Measurements from ENCODE around the gene AGMO. TPM values are rescaled to one million over a fixed set of nuclear protein-coding genes. Genes with fewer than 3 reads are reported as not detected.

The AGMO gene
- total RNA-seq, 2 donors from 2014 or later, result 1.9 TPM; not detected in 1

DNA sequence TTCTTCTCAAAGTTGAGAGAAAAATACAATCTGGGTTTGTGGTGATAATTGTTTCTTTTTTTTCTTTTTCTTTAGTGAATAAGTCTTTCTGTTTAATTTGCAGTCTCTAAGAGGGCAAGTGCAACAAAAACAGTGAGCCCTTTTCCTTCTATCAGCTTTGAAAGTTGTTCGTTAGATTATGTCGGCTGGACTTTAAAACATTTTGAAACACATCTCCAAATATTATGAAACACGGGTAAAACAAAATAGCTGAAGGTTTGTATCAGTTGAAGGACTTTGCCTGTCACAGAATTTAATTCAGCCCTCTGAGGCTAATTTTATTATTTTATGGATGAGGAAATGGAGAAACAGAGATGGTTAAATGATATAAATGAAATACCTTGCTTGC is 85.3 kb downstream of the AGMO start:
- Mint-ChIP-seq H3K27me3 (ENCODE audit: insufficient read depth) (no peaks in the 10 kb centered on the region), H3K4me3 (no peak overlapping the region), H3K27ac (no peak overlapping the region), H3K9me3 (no peaks in the 10 kb centered on the region), H3K36me3 (ENCODE audit: low read depth) (no peaks in the 10 kb centered on the region), H3K4me1 (no peaks in the 10 kb centered on the region)
- Histone ChIP-seq H3K36me3 (ENCODE audit: control insufficient read depth, insufficient read depth, low read length) (no peaks in the 10 kb centered on the region), H3K9ac (ENCODE audit: extremely low read depth, low read length, poor library complexity, severe bottlenecking) (no peak overlapping the region), H3K9me3 (ENCODE audit: control insufficient read depth, low read length) (no peaks in the 10 kb centered on the region), H3K4me3 (ENCODE audit: low read length) (no peak overlapping the region), H3K27ac (ENCODE audit: low read depth, low read length) (no peak overlapping the region), H3K4me1 (ENCODE audit: control insufficient read depth, insufficient read depth, low read length) (no peaks in the 10 kb centered on the region), H3K27me3 (ENCODE audit: control insufficient read depth, insufficient read depth, low read length, poor library complexity, severe bottlenecking) (no peaks in the 10 kb centered on the region)
- 92% methylated on average over 3 of the region's 3 CpGs; no CpG with 5 or more reads in 1 of the 2 experiments for WGBS, 2 experiments (ENCODE audit: insufficient coverage in 1 of 2, insufficient read length in 1 of 2)
- no peak for DNase-seq
- TF ChIP-seq, protein P1, sequence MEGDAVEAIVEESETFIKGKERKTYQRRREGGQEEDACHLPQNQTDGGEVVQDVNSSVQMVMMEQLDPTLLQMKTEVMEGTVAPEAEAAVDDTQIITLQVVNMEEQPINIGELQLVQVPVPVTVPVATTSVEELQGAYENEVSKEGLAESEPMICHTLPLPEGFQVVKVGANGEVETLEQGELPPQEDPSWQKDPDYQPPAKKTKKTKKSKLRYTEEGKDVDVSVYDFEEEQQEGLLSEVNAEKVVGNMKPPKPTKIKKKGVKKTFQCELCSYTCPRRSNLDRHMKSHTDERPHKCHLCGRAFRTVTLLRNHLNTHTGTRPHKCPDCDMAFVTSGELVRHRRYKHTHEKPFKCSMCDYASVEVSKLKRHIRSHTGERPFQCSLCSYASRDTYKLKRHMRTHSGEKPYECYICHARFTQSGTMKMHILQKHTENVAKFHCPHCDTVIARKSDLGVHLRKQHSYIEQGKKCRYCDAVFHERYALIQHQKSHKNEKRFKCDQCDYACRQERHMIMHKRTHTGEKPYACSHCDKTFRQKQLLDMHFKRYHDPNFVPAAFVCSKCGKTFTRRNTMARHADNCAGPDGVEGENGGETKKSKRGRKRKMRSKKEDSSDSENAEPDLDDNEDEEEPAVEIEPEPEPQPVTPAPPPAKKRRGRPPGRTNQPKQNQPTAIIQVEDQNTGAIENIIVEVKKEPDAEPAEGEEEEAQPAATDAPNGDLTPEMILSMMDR (conservative IDR thresholded peaks at IDR 0.05), result no peak

DNA sequence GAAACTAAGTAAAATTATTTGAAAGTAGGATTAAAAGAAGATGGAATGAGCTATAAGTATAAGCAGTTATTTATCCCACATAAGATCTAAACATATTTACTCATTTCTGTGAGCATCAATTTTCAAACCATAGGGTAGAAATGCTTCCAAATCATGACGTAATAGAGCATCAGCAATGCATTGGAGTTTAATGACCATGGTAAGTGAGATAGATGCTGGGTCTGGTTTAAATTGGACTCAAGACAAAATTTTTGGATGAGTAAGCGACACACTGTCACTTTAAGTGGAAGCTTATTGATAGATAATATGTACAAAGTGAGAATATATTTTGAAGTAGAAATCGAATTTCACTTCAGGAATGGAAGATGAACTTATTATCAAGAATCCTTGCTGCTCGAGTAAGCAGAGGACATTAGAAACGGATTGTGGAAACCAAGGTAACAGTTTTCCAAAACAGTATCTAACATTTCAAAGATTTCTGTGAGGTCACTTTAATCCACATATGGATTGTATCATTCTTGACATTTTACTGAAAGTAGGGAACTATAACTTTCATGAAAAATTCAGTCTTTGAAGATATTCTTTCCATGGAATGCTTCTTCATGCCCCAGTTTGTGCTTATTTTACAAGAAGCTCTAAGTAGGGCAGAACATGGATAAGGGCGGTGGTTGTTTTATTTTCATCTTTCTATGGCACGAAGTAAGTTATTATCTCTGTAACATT is 85.8 kb downstream of the AGMO start:
- Mint-ChIP-seq H3K4me3 (no peak overlapping the region), H3K27me3 (ENCODE audit: insufficient read depth) (no peaks in the 10 kb centered on the region), H3K36me3 (ENCODE audit: low read depth) (no peaks in the 10 kb centered on the region), H3K4me1 (no peaks in the 10 kb centered on the region), H3K9me3 (no peaks in the 10 kb centered on the region), H3K27ac (no peak overlapping the region)
- Histone ChIP-seq H3K4me1 (ENCODE audit: control insufficient read depth, insufficient read depth, low read length) (no peaks in the 10 kb centered on the region), H3K27me3 (ENCODE audit: control insufficient read depth, insufficient read depth, low read length, poor library complexity, severe bottlenecking) (no peaks in the 10 kb centered on the region), H3K9me3 (ENCODE audit: control insufficient read depth, low read length) (no peaks in the 10 kb centered on the region), H3K9ac (ENCODE audit: extremely low read depth, low read length, poor library complexity, severe bottlenecking) (no peak overlapping the region), H3K27ac (ENCODE audit: low read depth, low read length) (no peak overlapping the region), H3K4me3 (ENCODE audit: low read length) (no peak overlapping the region), H3K36me3 (ENCODE audit: control insufficient read depth, insufficient read depth, low read length) (no peaks in the 10 kb centered on the region)
- TF ChIP-seq, protein P1 (conservative IDR thresholded peaks at IDR 0.05), result no peak
- 90 to 93% methylated on average over 5 to 7 of the region's 7 CpGs for WGBS, 2 experiments (ENCODE audit: insufficient coverage in 1 of 2, insufficient read length in 1 of 2)
- DNase-seq, result no peak

DNA sequence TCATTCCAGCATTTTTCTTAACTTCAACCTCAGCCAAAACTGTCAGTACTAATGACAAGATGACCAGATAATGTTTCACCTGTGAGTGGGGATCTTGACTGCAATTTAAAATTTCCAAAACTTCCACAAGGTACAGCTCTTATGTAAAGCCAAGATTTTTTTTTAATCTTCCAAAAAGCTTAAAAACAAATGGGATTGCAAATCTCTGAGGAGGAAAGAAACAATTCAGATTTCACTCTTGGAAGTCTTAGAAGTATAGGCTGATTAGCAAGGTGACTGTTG is 90.2 kb downstream of the AGMO start:
- no peaks in the 10 kb centered on the region for H3K9me3 Mint-ChIP-seq
- Histone ChIP-seq H3K4me1 (ENCODE audit: control insufficient read depth, insufficient read depth, low read length) (no peaks in the 10 kb centered on the region), H3K9me3 (ENCODE audit: control insufficient read depth, low read length) (no peaks in the 10 kb centered on the region), H3K4me3 (ENCODE audit: low read length) (no peak overlapping the region), H3K27me3 (ENCODE audit: control insufficient read depth, insufficient read depth, low read length, poor library complexity, severe bottlenecking) (no peaks in the 10 kb centered on the region), H3K9ac (ENCODE audit: extremely low read depth, low read length, poor library complexity, severe bottlenecking) (no peak overlapping the region), H3K36me3 (ENCODE audit: control insufficient read depth, insufficient read depth, low read length) (no peaks in the 10 kb centered on the region), H3K27ac (ENCODE audit: low read depth, low read length) (no peak overlapping the region)
- no peaks in the 10 kb centered on the region for H3K36me3 Mint-ChIP-seq (ENCODE audit: low read depth)
- no peak overlapping the region for H3K4me3 Mint-ChIP-seq
- H3K4me1 Mint-ChIP-seq, result no peaks in the 10 kb centered on the region
- DNase-seq, result no peak
- no peak overlapping the region for H3K27ac Mint-ChIP-seq
- TF ChIP-seq, protein P1 (conservative IDR thresholded peaks at IDR 0.05), result no peak
- no peaks in the 10 kb centered on the region for H3K27me3 Mint-ChIP-seq (ENCODE audit: insufficient read depth)

Measured in endodermal cell (in vitro differentiated cells).